Kidney (tissue), 14 donors: ENCODE results near the gene PLA1A. TPM values are rescaled to one million over a fixed set of nuclear protein-coding genes. Genes with fewer than 3 reads are reported as not detected.
A peak's percentile ranks its signal among the peaks of the same experiment; 100 is the strongest.

Experiments
- DNase-seq, 5 donors: peaks; one replicate each; pipeline ENCODE4 v3.0.0-alpha.2; 2013 to 2020
- FAIRE-seq: peaks from 2 replicates; lab custom pipeline; 2012; peaks lifted over from hg19 to GRCh38; lab: Jason Lieb, UNC
- H3K27ac ChIP-seq, 2 donors: one replicate each; pipeline ENCODE4 v1.7.0; 2013; ENCODE audit warnings: low read depth in 2 of 2, low read length in 2 of 2, inconsistent platforms in 1 of 2
- H3K27me3 ChIP-seq: one replicate; pipeline ENCODE4 v1.7.1; 2013; ENCODE audit warnings: low read length, inconsistent platforms; ENCODE audit not compliant: control insufficient read depth, insufficient read depth
- H3K36me3 ChIP-seq, 3 donors: one replicate each; pipeline versions ENCODE4 v1.7.0 to v1.7.1; 2013; ENCODE audit warnings: low read length in 3 of 3, control low read depth in 1 of 3, inconsistent platforms in 1 of 3; ENCODE audit not compliant: insufficient read depth in 3 of 3, control insufficient read depth in 2 of 3
- H3K4me1 ChIP-seq, 3 donors: one replicate each; pipeline versions ENCODE4 v1.7.0 to v1.7.1; 2013; ENCODE audit warnings: low read length in 3 of 3, inconsistent platforms in 1 of 3, low read depth in 1 of 3; ENCODE audit not compliant: control insufficient read depth in 2 of 3, insufficient read depth in 2 of 3
- H3K4me3 ChIP-seq, 3 donors: one replicate each; pipeline versions ENCODE4 v1.7.0 to v1.8.1; 2013; ENCODE audit warnings: low read length in 3 of 3, control low read depth in 1 of 3, inconsistent platforms in 1 of 3
- H3K9ac ChIP-seq, 3 donors: one replicate each; pipeline versions ENCODE4 v1.7.0 to v1.7.1; 2013; ENCODE audit warnings: low read length in 3 of 3, control low read depth in 1 of 3, inconsistent platforms in 1 of 3
- H3K9me3 ChIP-seq, 3 donors: one replicate each; pipeline versions ENCODE4 v1.7.0 to v1.7.1; 2013; ENCODE audit warnings: low read length in 3 of 3, control low read depth in 1 of 3, inconsistent platforms in 1 of 3; ENCODE audit not compliant: control insufficient read depth in 2 of 3, insufficient read depth in 1 of 3
- intact Hi-C: fragments of 100-400 bp; cut with DNase I; formaldehyde crosslinking; loops from one replicate; pipeline ENCODE4 v1.11.1; 2022
- polyA plus RNA-seq: library from polyadenylated mRNA; stranded (reverse); fragments of 350-450 nt; fragmentation: Illumina TruSeq; extraction: RNeasy Lipid Tissue Mini Kit (QIAGEN cat#74804); gene quantifications from one replicate; pipeline ENCODE4 v1.2.3, GENCODE V29; 2014; ENCODE audit warnings: low read depth, low replicate concordance; ENCODE audit not compliant: insufficient read depth
- total RNA-seq: library from RNA; stranded (reverse); fragmentation: NEBNext Ultra II Directional; extraction: Animal tissue kit (Norgen Biotek cat#: 25700); gene quantifications from one replicate; pipeline ENCODE4 v1.2.1, GENCODE V29; 2021
- TF ChIP-seq, protein P1 (sequence below): IDR thresholded peaks from 3 replicates; pipeline ENCODE4 v1.5.1; 2012; ENCODE audit warnings: mild to moderate bottlenecking, moderate library complexity, borderline replicate concordance; ENCODE audit not compliant: insufficient read depth; ENCODE audit errors: extremely low read depth
- donor health status: control.
- donor health status: control.
- donor health status: control.
- donor health status: control.
- donor health status: control.
- donor health status: DM: yes; HTN: yes; CAD: no.
- donor health status: Normal renal cell carcinoma (clear cell type).

The PLA1A gene
- total and polyA plus RNA-seq, 2 donors from 2014 or later, result 6.7 to 10.1 TPM

DNA sequence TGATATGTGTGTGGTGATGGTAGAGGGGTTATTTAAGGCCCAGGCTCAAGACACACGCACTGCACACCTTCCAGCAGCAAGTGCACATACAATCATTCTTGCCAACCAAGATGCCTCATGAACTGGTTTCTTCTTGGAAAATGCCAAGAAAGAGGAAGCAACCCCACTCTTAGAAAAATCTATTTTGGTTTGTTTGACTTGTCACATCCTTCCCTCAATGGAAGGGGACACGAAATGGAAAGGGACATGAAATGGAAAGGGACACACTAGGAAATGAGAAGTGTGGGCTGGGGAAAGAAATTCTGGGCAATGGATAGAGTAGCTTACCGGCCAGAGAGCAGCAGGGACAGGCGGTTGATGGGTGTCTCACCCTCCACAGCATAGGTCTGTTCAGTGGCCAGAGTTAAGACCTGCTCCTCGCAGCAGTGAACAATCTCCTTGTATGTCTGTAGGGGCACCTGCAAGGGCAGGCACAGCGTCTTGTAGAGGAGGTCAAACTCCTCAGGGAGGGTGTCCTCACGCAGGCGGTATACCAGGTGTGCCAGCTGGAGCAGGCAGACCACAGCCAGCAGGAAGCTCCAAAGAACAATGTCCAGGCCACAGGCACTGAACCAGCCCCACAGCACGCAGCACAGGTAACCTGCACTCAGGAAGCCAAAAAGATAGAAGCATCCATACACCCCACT is 62.1 kb downstream of the PLA1A start:
- intact Hi-C loops, result no loop called here
- Histone ChIP-seq H3K27me3 (no peaks in the 10 kb centered on the region), H3K36me3 (peaks cover 0 to 4% (median 0%) of the 10 kb centered on the region in 3 donors), H3K4me1 (peaks cover 0 to 4% (median 0%) of the 10 kb centered on the region in 3 donors), H3K4me3 (no peak overlapping the region), H3K9me3 (no peaks in the 10 kb centered on the region), H3K27ac (no peak overlapping the region), H3K9ac (no peak overlapping the region)
- TF ChIP-seq, protein P1, sequence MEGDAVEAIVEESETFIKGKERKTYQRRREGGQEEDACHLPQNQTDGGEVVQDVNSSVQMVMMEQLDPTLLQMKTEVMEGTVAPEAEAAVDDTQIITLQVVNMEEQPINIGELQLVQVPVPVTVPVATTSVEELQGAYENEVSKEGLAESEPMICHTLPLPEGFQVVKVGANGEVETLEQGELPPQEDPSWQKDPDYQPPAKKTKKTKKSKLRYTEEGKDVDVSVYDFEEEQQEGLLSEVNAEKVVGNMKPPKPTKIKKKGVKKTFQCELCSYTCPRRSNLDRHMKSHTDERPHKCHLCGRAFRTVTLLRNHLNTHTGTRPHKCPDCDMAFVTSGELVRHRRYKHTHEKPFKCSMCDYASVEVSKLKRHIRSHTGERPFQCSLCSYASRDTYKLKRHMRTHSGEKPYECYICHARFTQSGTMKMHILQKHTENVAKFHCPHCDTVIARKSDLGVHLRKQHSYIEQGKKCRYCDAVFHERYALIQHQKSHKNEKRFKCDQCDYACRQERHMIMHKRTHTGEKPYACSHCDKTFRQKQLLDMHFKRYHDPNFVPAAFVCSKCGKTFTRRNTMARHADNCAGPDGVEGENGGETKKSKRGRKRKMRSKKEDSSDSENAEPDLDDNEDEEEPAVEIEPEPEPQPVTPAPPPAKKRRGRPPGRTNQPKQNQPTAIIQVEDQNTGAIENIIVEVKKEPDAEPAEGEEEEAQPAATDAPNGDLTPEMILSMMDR, result no peak
- DNase-seq (peak in 1 of 5 donors; percentile 47), FAIRE-seq (no peak)

GRCh38 chr3:119660474-119661440 is 63.1 kb downstream of the PLA1A start, which contains the start of gene POPDC2:
Gene POPDC2 (minus strand): TSS chr3:119660589. CDS start chr3:119660423, 166 bp downstream.
- H3K9ac ChIP-seq, result no peak within 1 kb of the TSS
- DNase-seq, result no peak
- no peak for FAIRE-seq

DNA sequence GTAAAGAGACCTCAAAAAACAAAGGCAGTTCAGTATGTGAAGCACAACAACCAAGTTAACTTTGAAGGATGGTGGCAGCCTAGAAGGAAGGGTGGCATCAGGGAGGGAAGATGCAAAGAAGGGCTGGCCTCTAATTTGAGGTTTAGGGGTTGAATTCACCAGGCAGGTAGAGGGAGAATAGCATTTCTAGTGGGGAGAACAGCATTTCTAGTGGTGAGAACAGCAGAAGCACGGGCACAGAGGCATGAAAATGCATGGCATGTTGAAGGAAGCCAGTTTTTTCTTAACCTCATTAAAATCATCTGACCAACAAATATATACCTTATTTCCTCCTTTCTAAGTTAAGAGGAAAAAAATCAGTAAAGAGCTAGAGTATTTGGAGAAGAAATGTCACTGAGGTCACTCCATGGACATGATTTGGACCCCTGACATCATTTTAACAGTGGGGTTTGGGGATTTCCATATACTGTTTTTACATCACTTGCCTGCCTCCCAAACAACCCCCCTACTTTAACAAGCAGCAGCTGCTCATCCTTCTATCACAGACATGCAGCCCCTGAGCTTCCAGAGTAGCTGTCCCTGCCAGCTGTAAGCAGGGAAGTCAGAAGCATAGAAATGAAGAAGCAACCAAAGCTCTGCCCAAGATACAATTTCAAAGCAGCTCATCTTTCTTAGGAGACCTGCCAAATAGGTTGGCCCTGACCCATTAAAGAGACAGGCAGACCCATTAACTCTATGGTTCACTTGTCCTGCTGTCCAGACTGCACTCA is 65.1 kb downstream of the PLA1A start:
- H3K9ac ChIP-seq, result no peak overlapping the region
- no peaks in the 10 kb centered on the region for H3K9me3 ChIP-seq
- TF ChIP-seq, protein P1, result no peak
- peaks cover 0 to 2% (median 0%) of the 10 kb centered on the region in 3 donors for H3K36me3 ChIP-seq
- H3K4me1 ChIP-seq, result peaks cover 0 to 4% (median 0%) of the 10 kb centered on the region in 3 donors
- DNase-seq, result peak in 3 of 5 donors; percentile 22 to 59 (median 57)
- H3K4me3 ChIP-seq, result no peak overlapping the region
- intact Hi-C loops, result no loop called here
- no peak for FAIRE-seq
- H3K27me3 ChIP-seq, result no peaks in the 10 kb centered on the region
- H3K27ac ChIP-seq, result no peak overlapping the region

More at GRCh38 chr3:119660474-119661440, 63.1 kb downstream of the PLA1A start, which contains the start of gene POPDC2:
- H3K36me3 ChIP-seq, result peaks cover 0 to 4% (median 0%) of the 10 kb centered on the region in 3 donors
- TF ChIP-seq, protein P1, result no peak
- peaks cover 0 to 4% (median 0%) of the 10 kb centered on the region in 3 donors for H3K4me1 ChIP-seq
- H3K4me3 ChIP-seq, result no peak within 1 kb of the TSS
- intact Hi-C loops, result no loop called here
- H3K27me3 ChIP-seq, result no peaks in the 10 kb centered on the region
- no peaks in the 10 kb centered on the region for H3K9me3 ChIP-seq
- H3K27ac ChIP-seq, result no peak within 1 kb of the TSS
